ENCODE results near the gene TRPM2.

Gene TRPM2

GRCh38 chr21:44323591-44323990, 29.8 kb upstream of the TRPM2 start:
- Histone ChIP-seq H4K12ac (ENCODE audit: low read depth, low read length) (no peak overlapping the region), H3K4me2 (ENCODE audit: low read length) (no peak overlapping the region), H3K9ac (ENCODE audit: low read length) (no peak overlapping the region), H3K4ac (ENCODE audit: low read depth, low read length) (no peak overlapping the region), H2BK12ac (ENCODE audit: low read length) (no peak overlapping the region), H2AK5ac (ENCODE audit: low read length) (no peak overlapping the region), H2BK5ac (ENCODE audit: low read depth, low read length, poor library complexity) (no peak overlapping the region), H2AFZ (ENCODE audit: insufficient read depth, low read length, poor library complexity) (no peak overlapping the region), H3K36me3 (ENCODE audit: control insufficient read depth in 1 of 2, insufficient read depth in 2 of 2, low read length in 2 of 2) (peaks cover 77 to 82% of the 10 kb centered on the region in 2 experiments), H3K18ac (ENCODE audit: low read length) (no peak overlapping the region), H3K14ac (ENCODE audit: low read length) (no peak overlapping the region), H3K27me3 (ENCODE audit: insufficient read depth, low read length) (no peaks in the 10 kb centered on the region), H4K91ac (ENCODE audit: low read depth, low read length) (no peak overlapping the region), H4K8ac (ENCODE audit: low read depth, low read length) (no peak overlapping the region), H3K79me1 (ENCODE audit: low read length) (no peaks in the 10 kb centered on the region), H3K9me3 (ENCODE audit: insufficient read depth, low read depth, low read length) (peaks cover 7% of the 10 kb centered on the region), H3K79me2 (ENCODE audit: control insufficient read depth, insufficient read depth, low read length, poor library complexity) (no peaks in the 10 kb centered on the region), H3K27ac (ENCODE audit: low read depth, low read length) (no peak overlapping the region), H3K4me1 (ENCODE audit: control insufficient read depth in 1 of 2, insufficient read depth in 2 of 2, low read length in 2 of 2) (no peaks in the 10 kb centered on the region), H3K4me3 (ENCODE audit: low read depth, low read length) (no peak overlapping the region), H2BK120ac (ENCODE audit: insufficient read depth, low read length, poor library complexity) (no peak overlapping the region), H3K23ac (ENCODE audit: low read length) (no peak overlapping the region)
- no peak for DNase-seq
- no CpG with 5 or more reads among the region's 20 CpGs for WGBS (ENCODE audit: extremely low coverage, insufficient coverage, insufficient read length)

GRCh38 chr21:44324106-44324853, 29.1 kb upstream of the TRPM2 start:
- H3K9ac ChIP-seq (ENCODE audit: low read length) = no peak overlapping the region
- no CpG with 5 or more reads among the region's 37 CpGs for WGBS (ENCODE audit: extremely low coverage, insufficient coverage, insufficient read length)
- DNase-seq = no peak
- no peak overlapping the region for H2BK5ac ChIP-seq (ENCODE audit: low read depth, low read length, poor library complexity)
- no peak overlapping the region for H2BK120ac ChIP-seq (ENCODE audit: insufficient read depth, low read length, poor library complexity)
- H2AK5ac ChIP-seq (ENCODE audit: low read length) = no peak overlapping the region
- H3K36me3 ChIP-seq (ENCODE audit: control insufficient read depth in 1 of 2, insufficient read depth in 2 of 2, low read length in 2 of 2) = peaks cover 70 to 75% of the 10 kb centered on the region in 2 experiments
- no peaks in the 10 kb centered on the region for H3K27me3 ChIP-seq (ENCODE audit: insufficient read depth, low read length)
- no peak overlapping the region for H4K8ac ChIP-seq (ENCODE audit: low read depth, low read length)
- H3K27ac ChIP-seq (ENCODE audit: low read depth, low read length) = no peak overlapping the region
- no peak overlapping the region for H2BK12ac ChIP-seq (ENCODE audit: low read length)
- H3K4me3 ChIP-seq (ENCODE audit: low read depth, low read length) = no peak overlapping the region
- H3K23ac ChIP-seq (ENCODE audit: low read length) = no peak overlapping the region
- H3K4me1 ChIP-seq (ENCODE audit: control insufficient read depth in 1 of 2, insufficient read depth in 2 of 2, low read length in 2 of 2) = no peaks in the 10 kb centered on the region
- no peak overlapping the region for H3K18ac ChIP-seq (ENCODE audit: low read length)
- H3K4ac ChIP-seq (ENCODE audit: low read depth, low read length) = no peak overlapping the region
- peaks cover 7% of the 10 kb centered on the region for H3K9me3 ChIP-seq (ENCODE audit: insufficient read depth, low read depth, low read length)
- H3K4me2 ChIP-seq (ENCODE audit: low read length) = no peak overlapping the region
- no peak overlapping the region for H4K12ac ChIP-seq (ENCODE audit: low read depth, low read length)
- no peak overlapping the region for H4K91ac ChIP-seq (ENCODE audit: low read depth, low read length)
- H3K14ac ChIP-seq (ENCODE audit: low read length) = no peak overlapping the region
- H2AFZ ChIP-seq (ENCODE audit: insufficient read depth, low read length, poor library complexity) = no peak overlapping the region
- no peaks in the 10 kb centered on the region for H3K79me2 ChIP-seq (ENCODE audit: control insufficient read depth, insufficient read depth, low read length, poor library complexity)
- H3K79me1 ChIP-seq (ENCODE audit: low read length) = no peaks in the 10 kb centered on the region

GRCh38 chr21:44324854-44325107, 28.6 kb upstream of the TRPM2 start:
- DNase-seq = no peak
- no peak overlapping the region for H3K18ac ChIP-seq (ENCODE audit: low read length)
- H3K79me1 ChIP-seq (ENCODE audit: low read length) = no peaks in the 10 kb centered on the region
- no peak overlapping the region for H3K4me3 ChIP-seq (ENCODE audit: low read depth, low read length)
- H2BK5ac ChIP-seq (ENCODE audit: low read depth, low read length, poor library complexity) = no peak overlapping the region
- no peaks in the 10 kb centered on the region for H3K79me2 ChIP-seq (ENCODE audit: control insufficient read depth, insufficient read depth, low read length, poor library complexity)
- H3K27ac ChIP-seq (ENCODE audit: low read depth, low read length) = no peak overlapping the region
- WGBS (ENCODE audit: extremely low coverage, insufficient coverage, insufficient read length) = no CpG with 5 or more reads among the region's 11 CpGs
- no peak overlapping the region for H4K91ac ChIP-seq (ENCODE audit: low read depth, low read length)
- H3K4ac ChIP-seq (ENCODE audit: low read depth, low read length) = no peak overlapping the region
- H3K23ac ChIP-seq (ENCODE audit: low read length) = no peak overlapping the region
- H3K4me1 ChIP-seq (ENCODE audit: control insufficient read depth in 1 of 2, insufficient read depth in 2 of 2, low read length in 2 of 2) = no peaks in the 10 kb centered on the region
- no peak overlapping the region for H2BK120ac ChIP-seq (ENCODE audit: insufficient read depth, low read length, poor library complexity)
- no peak overlapping the region for H2AK5ac ChIP-seq (ENCODE audit: low read length)
- no peak overlapping the region for H3K14ac ChIP-seq (ENCODE audit: low read length)
- H3K4me2 ChIP-seq (ENCODE audit: low read length) = no peak overlapping the region
- H4K8ac ChIP-seq (ENCODE audit: low read depth, low read length) = no peak overlapping the region
- no peaks in the 10 kb centered on the region for H3K27me3 ChIP-seq (ENCODE audit: insufficient read depth, low read length)
- no peak overlapping the region for H3K9ac ChIP-seq (ENCODE audit: low read length)
- peaks cover 5% of the 10 kb centered on the region for H3K9me3 ChIP-seq (ENCODE audit: insufficient read depth, low read depth, low read length)
- no peak overlapping the region for H4K12ac ChIP-seq (ENCODE audit: low read depth, low read length)
- H3K36me3 ChIP-seq (ENCODE audit: control insufficient read depth in 1 of 2, insufficient read depth in 2 of 2, low read length in 2 of 2) = peaks cover 65 to 70% of the 10 kb centered on the region in 2 experiments
- H2BK12ac ChIP-seq (ENCODE audit: low read length) = no peak overlapping the region
- no peak overlapping the region for H2AFZ ChIP-seq (ENCODE audit: insufficient read depth, low read length, poor library complexity)

- Histone ChIP-seq H2AFZ (ENCODE audit: insufficient read depth, low read length, poor library complexity) (no peak overlapping the region), H3K79me1 (ENCODE audit: low read length) (no peaks in the 10 kb centered on the region), H4K8ac (ENCODE audit: low read depth, low read length) (no peak overlapping the region), H2BK12ac (ENCODE audit: low read length) (no peak overlapping the region), H3K4me1 (ENCODE audit: control insufficient read depth in 1 of 2, insufficient read depth in 2 of 2, low read length in 2 of 2) (no peaks in the 10 kb centered on the region), H3K18ac (ENCODE audit: low read length) (no peak overlapping the region), H3K79me2 (ENCODE audit: control insufficient read depth, insufficient read depth, low read length, poor library complexity) (no peaks in the 10 kb centered on the region), H3K4me2 (ENCODE audit: low read length) (no peak overlapping the region), H3K4me3 (ENCODE audit: low read depth, low read length) (no peak overlapping the region), H3K4ac (ENCODE audit: low read depth, low read length) (no peak overlapping the region), H4K12ac (ENCODE audit: low read depth, low read length) (no peak overlapping the region), H3K9ac (ENCODE audit: low read length) (no peak overlapping the region), H3K36me3 (ENCODE audit: control insufficient read depth in 1 of 2, insufficient read depth in 2 of 2, low read length in 2 of 2) (peaks cover 62 to 65% of the 10 kb centered on the region in 2 experiments), H3K27me3 (ENCODE audit: insufficient read depth, low read length) (no peaks in the 10 kb centered on the region), H3K27ac (ENCODE audit: low read depth, low read length) (no peak overlapping the region), H2BK120ac (ENCODE audit: insufficient read depth, low read length, poor library complexity) (no peak overlapping the region), H3K9me3 (ENCODE audit: insufficient read depth, low read depth, low read length) (peaks cover 3% of the 10 kb centered on the region), H4K91ac (ENCODE audit: low read depth, low read length) (no peak overlapping the region), H3K23ac (ENCODE audit: low read length) (no peak overlapping the region), H3K14ac (ENCODE audit: low read length) (no peak overlapping the region), H2AK5ac (ENCODE audit: low read length) (no peak overlapping the region), H2BK5ac (ENCODE audit: low read depth, low read length, poor library complexity) (no peak overlapping the region)
- no peak for DNase-seq
- no CpG with 5 or more reads among the region's 44 CpGs for WGBS (ENCODE audit: extremely low coverage, insufficient coverage, insufficient read length)
Measured at GRCh38 chr21:44325386-44326271, 27.8 kb upstream of the TRPM2 start.
